NCI-H345 (cell line): ENCODE measurements around the gene CTSL.

ENCODE experiments used
- DNase-seq: peaks from one replicate; lab custom pipeline; 2025; lab: John Stamatoyannopoulos, UW

Gene CTSL

DNA sequence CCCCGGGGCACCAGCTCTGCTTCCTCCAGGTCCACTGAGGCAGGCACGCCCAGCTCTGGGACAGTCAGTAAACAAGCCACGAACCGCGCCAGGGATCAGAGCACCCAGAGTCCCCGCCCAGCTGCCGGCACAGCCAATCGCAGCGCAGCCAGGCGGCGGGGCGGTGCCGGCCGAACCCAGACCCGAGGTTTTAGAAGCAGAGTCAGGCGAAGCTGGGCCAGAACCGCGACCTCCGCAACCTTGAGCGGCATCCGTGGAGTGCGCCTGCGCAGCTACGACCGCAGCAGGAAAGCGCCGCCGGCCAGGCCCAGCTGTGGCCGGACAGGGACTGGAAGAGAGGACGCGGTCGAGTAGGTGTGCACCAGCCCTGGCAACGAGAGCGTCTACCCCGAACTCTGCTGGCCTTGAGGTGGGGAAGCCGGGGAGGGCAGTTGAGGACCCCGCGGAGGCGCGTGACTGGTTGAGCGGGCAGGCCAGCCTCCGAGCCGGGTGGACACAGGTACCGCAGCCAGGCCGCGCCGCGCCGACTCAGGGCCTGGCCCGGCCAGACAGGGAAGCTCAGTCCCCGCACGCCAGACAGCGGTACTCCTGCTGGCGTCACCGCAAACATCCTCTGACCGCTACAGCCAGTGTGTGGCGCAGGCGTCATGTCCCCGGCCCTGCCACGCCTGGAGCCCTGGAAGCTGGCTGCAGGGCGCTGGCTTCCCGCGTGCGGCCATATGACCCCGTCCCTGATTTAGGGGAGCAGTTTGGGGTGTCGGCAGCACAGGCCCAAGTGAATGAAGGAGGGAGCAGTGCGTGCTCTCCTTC lies at the start of gene CTSL:
TSS of gene CTSL (plus strand) at position 220 of the 810 bp plus-strand sequence. CDS start 1,485 bp downstream, outside the sequence.
- peak; percentile 49 for DNase-seq

DNA sequence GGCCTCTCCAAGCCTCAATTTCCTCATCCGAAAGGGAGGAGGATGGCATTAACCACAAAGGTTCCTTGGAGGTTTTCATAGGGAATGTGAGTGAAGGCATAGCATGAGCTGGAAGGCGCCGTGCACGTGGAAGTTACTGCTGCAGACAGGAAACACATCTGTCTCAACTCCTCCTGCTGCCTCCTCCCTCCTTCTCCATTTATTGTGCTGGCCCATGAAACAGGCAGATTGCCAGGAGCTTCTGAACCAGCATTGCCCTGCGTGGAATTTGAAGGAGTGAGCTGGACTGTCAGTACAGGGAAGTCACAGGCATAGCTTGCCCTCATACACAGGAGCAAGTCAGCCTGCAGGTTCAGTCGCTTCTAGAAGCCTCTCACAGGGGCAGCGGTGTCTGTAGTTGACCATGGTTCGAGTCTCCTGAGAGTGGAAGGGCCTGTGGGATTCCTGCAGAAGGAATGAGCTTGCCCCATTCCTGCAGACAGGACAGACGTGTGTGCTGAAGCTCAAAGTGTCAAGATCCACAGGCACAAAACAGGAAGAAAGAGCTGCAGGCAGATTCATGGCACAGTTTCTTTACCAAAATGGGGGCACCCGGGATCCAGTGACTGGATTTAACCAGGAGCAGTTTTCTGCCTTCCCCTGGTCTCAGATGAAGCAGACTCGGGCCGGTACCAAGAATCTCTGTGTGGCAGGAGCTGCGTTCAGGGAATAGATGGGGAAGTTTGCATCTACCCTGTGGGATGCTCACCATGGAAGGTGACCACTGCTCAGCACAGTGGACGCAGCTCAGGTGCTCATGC lies 48.7 kb upstream of the CTSL start:
- no peak for DNase-seq

DNA sequence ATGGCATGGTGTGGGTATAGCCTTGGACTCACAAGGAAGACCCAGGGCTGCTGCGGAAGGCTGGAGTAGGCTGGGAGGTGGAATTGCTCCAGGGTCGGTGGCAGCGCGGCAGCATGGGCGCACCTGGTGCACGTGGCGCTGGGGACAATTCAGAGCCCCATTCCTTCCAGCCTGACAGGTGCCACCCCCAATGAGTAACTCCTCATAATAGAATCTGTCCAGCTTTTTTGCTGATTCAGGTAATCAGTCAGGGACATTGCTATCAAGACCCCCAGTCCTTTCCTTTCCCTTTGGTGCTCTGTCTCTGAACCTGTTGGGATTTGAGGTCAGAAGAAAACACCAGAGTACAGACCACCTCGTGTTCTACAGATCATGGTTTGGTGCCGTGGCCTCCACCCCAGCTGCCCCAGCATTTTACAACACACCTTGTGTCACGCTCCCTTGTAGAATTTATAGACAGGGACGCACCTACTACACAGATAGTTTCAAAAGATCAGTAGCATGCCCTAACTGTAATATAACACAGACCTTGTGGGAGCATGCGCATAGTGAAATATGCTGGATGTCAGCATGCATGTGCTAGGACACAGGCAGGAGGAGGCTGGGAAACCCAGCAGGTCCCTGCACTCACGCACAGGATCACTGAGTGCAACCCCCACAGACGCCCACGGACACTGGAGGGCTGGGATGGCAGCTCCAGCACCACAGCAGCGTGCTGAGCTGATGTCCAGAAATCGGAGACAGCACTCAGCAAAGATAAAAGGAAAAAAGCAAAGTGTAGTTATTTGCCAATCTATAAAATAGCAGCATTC lies 47.9 kb upstream of the CTSL start:
- DNase-seq = no peak

DNA sequence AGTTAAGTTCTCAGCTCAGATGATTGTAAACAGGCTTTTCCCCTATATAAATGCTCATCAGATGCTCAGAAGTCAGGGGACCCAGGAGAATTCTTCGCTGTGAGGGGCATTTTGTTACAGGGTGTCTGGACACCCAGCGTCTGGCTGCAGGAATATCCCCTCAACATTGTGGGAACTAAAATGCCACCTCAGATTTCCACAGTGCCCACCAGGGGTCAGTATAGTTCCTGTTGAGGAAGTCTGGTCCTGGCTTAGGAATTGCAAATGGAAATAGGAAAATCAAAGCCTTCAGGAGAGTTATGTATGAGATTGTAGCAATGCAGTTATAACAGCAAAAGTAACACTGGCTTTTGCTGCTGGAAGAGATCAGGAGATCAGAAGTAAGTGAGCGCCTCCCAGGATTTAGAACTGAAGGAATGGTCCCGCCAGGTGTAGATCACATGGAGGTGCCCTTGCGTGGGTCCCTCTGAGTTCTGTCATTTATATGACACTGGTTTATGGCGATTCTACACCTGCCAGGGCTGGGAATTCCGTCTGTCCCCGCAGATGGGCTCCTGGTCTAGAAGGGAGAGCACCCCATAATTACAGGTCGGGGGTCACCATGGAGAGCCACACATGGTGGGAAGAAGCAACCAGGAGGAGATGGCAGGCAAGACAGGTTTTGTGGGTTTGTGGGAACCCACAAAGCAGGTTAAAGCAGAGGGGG lies 47.1 kb upstream of the CTSL start:
- peak; percentile 38 for DNase-seq

DNA sequence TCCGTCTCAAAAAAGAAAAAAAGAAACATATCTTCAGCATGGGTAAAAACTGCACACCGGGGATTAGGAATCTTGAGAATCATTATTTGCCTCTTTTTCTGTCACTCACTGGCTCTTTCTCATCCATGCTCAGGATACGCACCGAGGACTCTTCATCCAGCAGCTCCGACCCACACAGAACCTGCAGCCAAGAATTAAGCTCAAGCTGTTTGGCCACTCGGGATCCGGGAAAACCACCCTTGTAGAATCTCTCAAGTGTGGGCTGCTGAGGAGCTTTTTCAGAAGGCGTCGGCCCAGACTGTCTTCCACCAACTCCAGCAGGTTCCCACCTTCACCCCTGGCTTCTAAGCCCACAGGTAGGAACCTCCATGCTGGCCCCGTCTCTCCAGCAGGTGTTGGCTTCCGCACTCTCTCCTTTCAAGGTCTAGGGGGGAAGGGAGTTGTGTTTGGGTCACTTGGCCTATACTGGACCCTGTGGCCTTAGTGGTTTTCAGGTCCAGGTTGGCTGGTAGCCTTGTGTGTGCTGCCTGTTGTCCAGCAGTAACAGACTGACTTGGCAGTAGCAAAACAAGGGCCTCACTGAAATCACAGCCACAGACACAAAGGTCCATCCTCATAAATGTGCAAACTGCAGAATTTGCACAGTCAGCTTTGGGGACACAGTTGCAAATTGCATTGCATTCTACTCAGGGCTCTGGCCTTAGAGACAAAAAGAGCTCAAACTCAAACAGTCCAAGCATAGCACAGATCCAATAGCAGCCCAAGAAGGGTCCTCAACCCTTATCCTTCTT lies 44.5 kb upstream of the CTSL start:
- no peak for DNase-seq

DNA sequence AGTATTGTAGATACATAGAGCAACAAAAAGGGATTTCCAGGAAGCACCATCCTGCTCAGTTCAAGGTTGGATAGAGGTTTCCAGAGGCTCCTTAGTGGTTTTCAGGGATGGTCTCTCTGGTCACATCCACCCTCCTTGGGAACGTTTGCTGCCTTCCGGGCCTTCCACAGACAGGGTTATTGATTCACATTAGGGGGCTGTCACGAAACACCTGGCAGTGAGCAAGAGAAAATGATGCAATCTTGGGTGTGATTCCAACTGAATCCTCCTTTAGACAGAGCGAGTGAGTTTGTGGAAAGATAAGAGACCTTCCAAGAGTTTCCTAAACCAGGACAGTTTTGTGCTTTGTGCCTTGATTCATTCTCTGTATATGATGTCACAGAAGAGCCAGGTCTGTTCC lies 43.8 kb upstream of the CTSL start:
- DNase-seq = no peak

DNA sequence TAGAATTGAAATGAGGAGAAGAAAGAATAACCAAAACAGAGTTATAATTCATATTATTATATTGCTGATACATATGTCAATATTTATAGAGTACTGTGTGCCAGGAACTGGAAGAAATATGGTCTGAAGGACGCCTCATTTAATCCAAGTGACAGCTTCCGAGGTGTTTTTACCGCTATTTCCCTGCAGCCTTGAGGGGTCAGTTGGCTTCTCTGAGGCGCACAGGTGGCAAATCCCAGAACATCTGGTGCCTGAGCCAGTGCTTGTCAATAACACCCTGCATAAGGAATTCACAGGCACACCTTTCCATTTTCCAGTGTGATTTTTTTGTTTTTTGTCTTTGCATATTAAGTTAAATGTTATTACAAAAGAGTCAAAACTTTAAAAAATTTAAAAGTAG lies 43.3 kb upstream of the CTSL start:
- DNase-seq = no peak

DNA sequence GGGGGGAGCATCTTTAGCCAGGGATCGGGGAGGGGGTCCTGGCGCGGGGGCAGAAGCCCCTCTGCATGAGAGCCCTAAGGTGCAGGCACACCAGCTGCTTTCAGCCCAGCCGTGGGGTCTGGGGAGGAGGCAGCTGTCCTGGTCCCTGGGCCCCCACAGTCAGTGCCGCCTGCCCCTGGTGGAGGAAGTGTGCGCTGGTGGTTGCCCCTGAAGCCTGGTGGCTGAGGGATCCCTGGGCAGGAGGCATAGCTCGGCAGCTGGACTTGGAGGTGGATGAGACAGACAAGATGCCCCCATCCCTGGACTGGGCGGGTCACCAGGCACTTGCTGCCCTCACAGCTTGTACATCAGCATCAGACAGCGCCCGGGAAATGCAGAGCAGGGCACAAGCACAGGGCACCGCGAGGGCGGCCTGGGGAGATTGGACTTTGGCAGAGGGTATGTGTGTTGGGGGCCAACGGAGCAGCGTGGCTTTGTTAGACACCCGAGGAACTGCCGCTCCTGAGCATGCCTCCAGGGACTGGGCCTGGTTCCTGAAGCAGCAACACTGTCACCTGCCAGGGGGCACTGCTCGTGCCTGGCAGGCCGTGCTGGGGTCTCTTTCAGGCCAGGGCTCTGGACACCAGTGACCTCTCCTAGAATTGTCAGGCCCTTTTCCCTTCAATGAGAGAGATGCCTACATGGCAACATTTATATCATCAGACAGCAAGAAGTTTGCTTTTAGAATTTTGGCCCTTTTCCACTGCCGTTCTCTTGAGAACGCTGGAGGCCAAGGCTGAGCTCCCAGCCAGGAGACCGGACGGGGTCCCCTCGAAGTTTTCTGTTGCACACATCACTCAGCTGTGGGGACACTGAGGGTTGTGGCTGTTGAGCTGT lies 41.9 kb upstream of the CTSL start:
- no peak for DNase-seq

DNA sequence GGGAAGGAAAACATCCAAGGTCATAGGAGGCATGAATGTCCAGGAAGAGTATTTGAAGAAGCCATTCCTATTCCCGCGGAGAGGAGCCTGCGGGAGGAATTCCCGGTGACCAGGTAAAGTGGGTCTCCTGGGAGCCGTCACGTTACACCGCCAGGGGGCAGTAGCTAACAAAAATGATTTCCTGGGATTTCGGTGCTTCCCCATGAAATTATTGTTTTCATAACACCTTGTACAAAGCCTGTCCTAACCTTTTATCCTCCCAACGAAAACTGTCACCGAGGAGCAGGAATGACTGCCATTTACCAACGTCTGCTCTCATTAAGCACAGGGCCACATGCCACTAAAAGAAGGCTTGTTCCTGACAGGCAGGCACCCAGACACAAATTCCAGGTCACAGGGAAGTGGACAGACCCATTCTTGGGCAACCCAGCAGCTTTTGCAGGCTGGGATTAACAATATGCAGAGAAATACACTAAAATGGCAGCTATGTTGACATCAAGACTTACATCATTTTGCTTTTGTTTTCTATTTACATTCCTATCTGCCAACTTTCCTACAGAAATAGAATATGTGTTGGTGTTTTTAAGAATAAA lies 41.2 kb upstream of the CTSL start:
- no peak for DNase-seq

DNA sequence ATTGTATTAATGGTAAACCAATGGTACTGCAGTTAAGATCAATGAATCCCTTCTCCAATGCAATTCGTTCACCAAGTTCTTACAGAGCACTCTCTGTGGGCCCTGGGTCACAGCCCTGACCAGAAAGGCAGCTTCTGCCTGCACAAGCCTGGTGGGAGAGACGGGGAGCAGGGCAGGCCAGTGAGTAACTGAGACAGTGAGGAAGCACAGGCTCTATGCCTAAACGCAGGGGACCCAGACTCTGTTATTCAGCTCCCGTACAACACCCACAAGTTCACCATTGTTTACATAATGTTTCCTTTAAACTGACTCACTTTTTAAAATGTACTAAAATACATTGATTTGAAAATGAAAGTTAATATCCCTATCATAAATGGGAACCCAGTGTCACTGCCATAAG lies 40.5 kb upstream of the CTSL start:
- no peak for DNase-seq

DNA sequence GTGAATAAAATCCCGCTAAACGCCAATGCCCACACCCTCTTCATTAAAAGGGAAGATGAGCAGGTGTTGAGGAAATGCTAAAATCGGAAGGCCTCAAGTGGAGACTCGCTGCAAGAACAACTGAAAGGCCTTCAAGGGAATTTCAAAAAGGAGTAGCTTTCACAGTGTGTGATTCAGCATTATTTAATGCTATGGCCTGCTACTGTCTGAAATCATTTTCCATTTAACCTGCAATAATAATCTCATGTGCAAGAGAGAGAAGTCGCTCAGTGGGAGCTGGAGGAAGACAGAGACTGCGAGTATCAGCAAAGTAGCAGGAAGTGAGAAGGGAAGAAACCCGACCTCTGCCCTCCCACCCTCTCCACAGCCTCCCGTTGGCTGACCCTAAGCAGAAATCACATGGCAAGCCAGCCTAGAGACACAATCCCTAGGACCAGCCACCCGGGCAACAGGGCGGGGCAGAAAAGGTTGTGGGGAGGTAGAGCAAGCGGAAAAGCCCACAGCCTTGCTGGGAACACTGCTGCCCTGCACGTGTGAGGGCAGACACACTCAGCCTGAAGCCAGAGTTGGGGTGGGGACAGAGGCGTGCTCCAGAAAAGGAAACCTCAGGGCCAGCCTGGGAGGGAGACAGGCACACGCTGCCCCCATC lies 39.9 kb upstream of the CTSL start:
- DNase-seq = no peak

DNA sequence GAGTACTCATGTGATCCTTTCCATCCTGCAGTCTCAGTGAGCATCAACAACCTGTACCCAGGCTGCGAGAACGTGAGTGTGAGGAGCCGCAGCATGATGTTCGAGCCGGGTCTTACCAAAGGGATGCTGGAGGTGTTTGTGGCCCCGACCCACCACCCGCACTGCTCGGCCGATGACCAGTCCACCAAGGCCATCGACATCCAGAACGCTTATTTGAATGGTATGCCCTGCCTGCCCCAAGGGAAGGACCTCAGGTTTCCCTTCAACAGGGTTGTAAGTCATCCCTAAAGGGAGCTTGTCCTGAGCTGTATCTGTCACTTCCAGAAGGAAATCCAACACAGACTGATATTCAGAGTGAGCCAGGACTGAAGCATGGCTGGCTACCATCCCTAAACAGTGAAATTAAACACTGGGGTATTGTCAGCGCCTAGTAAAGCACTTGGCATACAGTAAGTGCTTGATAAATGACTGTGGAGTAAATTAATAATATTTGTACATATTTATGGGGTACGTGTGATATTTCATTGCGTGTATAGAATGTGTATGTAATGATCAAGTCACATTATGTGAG lies 39.3 kb upstream of the CTSL start:
- DNase-seq = no peak

DNA sequence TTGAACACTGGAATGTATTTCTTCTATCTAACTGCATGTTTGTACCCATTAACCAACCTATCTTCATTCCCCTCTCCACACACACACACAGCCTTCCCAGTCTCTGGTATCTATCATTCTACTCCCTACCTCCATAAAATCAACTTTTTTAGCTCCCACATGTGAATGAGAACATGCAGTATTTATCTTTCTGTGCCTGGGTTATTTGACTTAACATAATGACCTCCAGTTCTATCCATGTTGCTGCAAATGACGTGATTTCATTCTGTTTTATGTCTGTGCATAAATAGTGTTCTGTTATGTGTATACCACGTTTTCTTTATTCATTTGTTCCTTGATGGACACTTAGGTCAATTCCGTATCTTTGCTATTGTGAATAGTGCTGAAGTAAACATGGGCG lies 38.7 kb upstream of the CTSL start:
- no peak for DNase-seq

DNA sequence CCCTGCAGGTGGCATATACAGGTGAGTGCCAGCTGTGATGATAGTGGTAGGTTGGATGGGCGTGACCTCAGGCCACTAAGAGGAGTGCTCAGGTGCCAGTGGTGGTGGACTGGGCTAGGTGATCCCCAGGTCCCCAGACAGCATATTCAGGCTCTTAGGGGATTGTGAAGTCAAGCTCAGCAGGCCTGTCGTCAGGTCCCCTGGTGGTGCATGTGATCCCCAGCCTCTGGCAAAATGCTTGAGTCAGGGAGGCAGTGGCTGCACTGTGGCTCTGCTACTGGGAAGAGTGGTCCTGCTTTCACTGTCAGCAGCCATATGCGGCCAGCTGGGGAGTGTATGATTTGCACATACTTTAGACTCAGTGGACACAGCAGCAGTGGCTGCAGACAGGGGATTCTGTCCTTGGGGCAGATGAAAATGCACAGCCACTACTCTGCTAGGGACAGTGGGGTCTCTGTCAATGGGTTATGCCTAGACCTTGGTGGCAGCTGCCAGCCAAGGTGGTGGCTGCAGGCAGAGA lies 31.6 kb upstream of the CTSL start:
- no peak for DNase-seq

DNA sequence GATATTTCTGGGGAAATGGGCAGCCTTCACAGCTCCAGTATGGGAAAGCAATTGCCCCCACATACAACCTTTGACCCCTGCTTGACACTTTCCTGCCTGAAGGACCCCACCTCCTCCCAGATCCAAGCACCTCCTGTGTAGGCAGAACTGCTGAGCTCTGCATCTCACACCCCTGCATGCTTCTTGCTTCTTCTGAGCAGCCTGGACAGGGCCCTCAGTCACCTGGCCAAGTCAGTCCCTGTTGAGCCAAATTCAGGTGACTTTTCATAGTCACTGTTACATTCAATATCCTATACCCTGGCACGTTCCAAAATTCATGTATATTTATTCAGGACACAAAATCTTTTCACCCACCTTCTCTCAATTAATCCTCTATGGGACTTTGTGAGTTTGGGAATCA lies 30.4 kb upstream of the CTSL start:
- DNase-seq = no peak

DNA sequence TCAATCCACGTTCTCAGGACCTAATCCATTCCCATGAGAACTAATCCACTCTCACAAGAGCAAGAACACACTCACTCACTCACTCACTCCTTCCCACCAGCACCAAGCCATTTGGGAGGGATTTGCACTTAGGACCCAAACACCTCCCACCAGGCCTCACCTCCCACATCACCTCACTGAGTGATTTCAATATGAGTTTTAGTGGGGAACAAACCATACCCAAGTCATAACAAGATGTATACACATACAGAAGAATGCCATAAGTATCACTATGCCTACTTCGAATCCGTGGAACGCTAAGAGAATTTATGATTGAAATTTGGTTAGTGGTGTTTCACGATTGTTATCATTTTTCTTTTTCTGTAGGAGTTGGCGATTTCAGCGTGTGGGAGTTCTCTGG lies 29.3 kb upstream of the CTSL start:
- DNase-seq = no peak

DNA sequence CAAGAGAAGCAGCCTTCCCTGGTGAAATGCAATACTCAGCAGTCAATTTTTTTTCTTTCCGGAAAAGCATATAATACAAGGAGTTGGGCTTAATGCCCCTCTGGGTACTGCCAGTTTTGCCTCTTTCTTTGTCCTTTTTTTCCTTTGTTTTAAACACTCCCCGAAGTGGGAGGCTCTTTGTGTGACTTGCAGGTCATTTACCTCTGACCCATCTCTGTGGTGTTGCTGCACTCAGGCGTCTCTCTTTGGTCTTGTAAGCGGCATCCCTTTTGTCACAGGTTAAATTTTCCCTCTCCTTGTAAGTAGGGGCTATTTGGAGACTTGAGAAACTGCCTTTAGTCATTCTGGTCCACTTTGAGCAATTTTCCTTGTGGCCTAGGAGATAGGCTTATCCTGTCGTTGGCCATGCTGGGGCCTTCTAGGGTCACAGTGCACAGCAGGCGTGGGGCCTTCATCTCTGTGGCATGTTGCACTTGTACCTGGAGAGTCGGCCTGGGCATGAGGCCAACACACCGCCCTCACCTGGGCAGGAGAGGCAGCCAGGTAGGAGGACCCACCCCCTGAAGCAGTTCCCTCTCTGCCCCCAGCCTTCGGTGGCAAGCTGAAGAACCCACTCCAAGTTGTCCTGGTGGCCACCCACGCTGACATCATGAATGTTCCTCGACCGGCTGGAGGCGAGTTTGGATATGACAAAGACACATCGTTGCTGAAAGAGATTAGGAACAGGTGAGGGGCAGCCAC lies 27.7 kb upstream of the CTSL start:
- no peak for DNase-seq

DNA sequence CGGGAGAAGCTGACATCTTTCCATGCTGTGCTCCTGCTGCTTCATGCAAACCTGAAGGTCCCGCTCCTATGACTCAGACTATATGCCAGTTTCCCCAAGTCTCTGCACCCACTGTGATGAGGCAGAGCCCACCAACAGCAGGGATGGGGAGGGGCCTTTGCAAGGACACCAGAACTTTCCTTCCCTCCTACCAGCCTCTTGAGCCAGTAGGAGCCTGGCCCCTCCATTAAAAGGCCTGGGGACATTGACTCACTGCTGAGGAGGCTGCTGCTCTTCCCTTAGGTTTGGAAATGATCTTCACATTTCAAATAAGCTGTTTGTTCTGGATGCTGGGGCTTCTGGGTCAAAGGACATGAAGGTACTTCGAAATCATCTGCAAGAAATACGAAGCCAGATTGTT lies 26.1 kb upstream of the CTSL start:
- no peak for DNase-seq
